ENCODE measurements around the gene CAST.
"Not testable (repeated sequence)": the region's sequence is repeated elsewhere in the genome, so short reads cannot be mapped to it uniquely, and the experiment has no call there.

The CAST gene

GRCh38 chr5:96714951-96715451 lies 52.8 kb downstream of the CAST start:
- DNase-seq, result peak in 3 of 5 experiments; percentile 36 to 61 (median 59)

GRCh38 chr5:96716007-96716406 lies 53.8 kb downstream of the CAST start:
- peak in 2 of 5 experiments; percentile 13 to 45 for DNase-seq

- no peak for DNase-seq
Measured at GRCh38 chr5:96716716-96717115, 54.5 kb downstream of the CAST start.

GRCh38 chr5:96717874-96718273 lies 55.7 kb downstream of the CAST start:
- no peak for DNase-seq

GRCh38 chr5:96718635-96719077 lies 56.5 kb downstream of the CAST start:
- DNase-seq, result no peak

- DNase-seq, result no peak
Measured at GRCh38 chr5:96720408-96720807, 58.2 kb downstream of the CAST start.

GRCh38 chr5:96721351-96721977 lies 59.3 kb downstream of the CAST start:
- no peak for DNase-seq

GRCh38 chr5:96725257-96725656 lies 63.1 kb downstream of the CAST start:
- no peak for DNase-seq

GRCh38 chr5:96726802-96727201 lies 64.6 kb downstream of the CAST start:
- DNase-seq, result no peak

GRCh38 chr5:96729156-96729555 lies 67.0 kb downstream of the CAST start:
- DNase-seq, result no peak

GRCh38 chr5:96730586-96730985 lies 68.4 kb downstream of the CAST start:
- DNase-seq, result no peak

- no peak for DNase-seq
Measured at GRCh38 chr5:96733771-96734500, 71.8 kb downstream of the CAST start.

GRCh38 chr5:96734871-96735325 lies 72.7 kb downstream of the CAST start:
- DNase-seq, result no peak

GRCh38 chr5:96736937-96737336 lies 74.8 kb downstream of the CAST start:
- no peak for DNase-seq

- DNase-seq, result no peak
Measured at GRCh38 chr5:96741106-96741505, 78.9 kb downstream of the CAST start.

- DNase-seq, result no peak
Measured at GRCh38 chr5:96741891-96742309, 79.7 kb downstream of the CAST start.

- no peak for DNase-seq
Measured at GRCh38 chr5:96742538-96742937, 80.4 kb downstream of the CAST start.

GRCh38 chr5:96743065-96743768 lies 81.0 kb downstream of the CAST start:
- DNase-seq, result no peak

GRCh38 chr5:96743805-96744204 lies 81.6 kb downstream of the CAST start:
- DNase-seq, result no peak

GRCh38 chr5:96744218-96744617 lies 82.0 kb downstream of the CAST start:
- DNase-seq, result not testable (repeated sequence)

- DNase-seq, result no peak
Measured at GRCh38 chr5:96745025-96745424, 82.8 kb downstream of the CAST start.

- peak in 1 of 5 experiments; percentile 5 for DNase-seq
Measured at GRCh38 chr5:96745844-96746531, 83.8 kb downstream of the CAST start.

- DNase-seq, result no peak
Measured at GRCh38 chr5:96747720-96748119, 85.5 kb downstream of the CAST start.
